Ovary (tissue), 9 donors: Measurements from ENCODE around the gene APOH. TPM values are rescaled to one million over a fixed set of nuclear protein-coding genes. Genes with fewer than 3 reads are reported as not detected.

ENCODE experiments used
- DNase-seq, 5 donors: peaks; one replicate each; pipeline ENCODE4 v3.0.0-alpha.2; 2019 to 2020
- H3K27ac ChIP-seq, 2 donors: fragments of 200-600 bp; one replicate each; pipeline versions ENCODE4 v1.5.1 to v1.8.0; 2019 to 2022
- H3K27me3 ChIP-seq: fragments of 200-600 bp; one replicate; pipeline ENCODE4 v1.8.0; 2022
- H3K36me3 ChIP-seq: fragments of 200-600 bp; sonication (generic); one replicate; pipeline ENCODE4 v1.5.1; 2019
- H3K4me1 ChIP-seq: one replicate; pipeline ENCODE4 v1.8.1; 2013; ENCODE audit warnings: mild to moderate bottlenecking, moderate library complexity; ENCODE audit not compliant: insufficient read depth
- H3K4me3 ChIP-seq: fragments of 200-600 bp; sonication (generic); one replicate; pipeline ENCODE4 v1.5.1; 2017
- H3K9me3 ChIP-seq, 2 donors: fragments of 200-600 bp in 1 of 2; sonication (generic) in 1 of 2; one replicate each; pipeline versions ENCODE4 v1.5.1 to v1.8.1; 2013 to 2019; ENCODE audit warnings: mild to moderate bottlenecking in 1 of 2, moderate library complexity in 1 of 2
- CTCF ChIP-seq, 3 donors: fragments of 450-650 bp in 2 of 3; fragments of 200-600 bp in 1 of 3; IDR thresholded peaks; one replicate each; pipeline versions ENCODE4 v1.5.1 to v1.8.0; 2016 to 2022; ENCODE audit warnings: antibody characterized with exemption in 3 of 3, mild to moderate bottlenecking in 1 of 3
- EP300 ChIP-seq: sonication (generic); formaldehyde crosslinking; IDR thresholded peaks from one replicate; pipeline ENCODE4 v1.6.1; 2017; ENCODE audit warnings: antibody characterized with exemption
- POLR2A ChIP-seq: fragments of 450-650 bp; IDR thresholded peaks from one replicate; pipeline ENCODE4 v1.6.1; 2017; ENCODE audit warnings: antibody characterized with exemption, mild to moderate bottlenecking, moderate library complexity
- WGBS, 3 donors: extraction: QIAGEN DNeasy Blood & Tissue Kit in 1 of 3; methylation state at CpG; one replicate each; pipeline versions ENCODE4 v1.1.5 to v1.1.7; 2013 to 2017; 5-methylcytosine and 5-hydroxymethylcytosine counted together
- intact Hi-C, 4 donors: fragments of 100-400 bp; cut with DNase I; formaldehyde crosslinking; loops; one replicate each; pipeline versions ENCODE4 v1.11.0 to v1.15.1; 2022 to 2023
- polyA plus RNA-seq, 2 donors: library from polyadenylated mRNA; stranded (reverse); fragments of 200-250 nt in 1 of 2; fragments of 350-450 nt in 1 of 2; fragmentation: Illumina TruSeq in 1 of 2; extraction: RNeasy Lipid Tissue Mini Kit (QIAGEN cat#74804) in 1 of 2; gene quantifications; one replicate each; pipeline ENCODE4 v1.2.3, GENCODE V29; 2013 to 2014
- total RNA-seq, 7 donors: library from RNA; depleted of rRNA in 2 of 7; stranded (reverse); fragments of >200 nt in 2 of 7; fragmentation: NEBNext Ultra II Directional in 3 of 7; extraction: Animal tissue kit (Norgen Biotek cat#: 25700) in 3 of 7; gene quantifications; one replicate each; pipeline versions ENCODE4 v1.1.0 to v1.2.4, GENCODE V29; 2016 to 2023
- donor health status: DM: no; HTN: no; CAD: no; lungs with moderate emphysema.
- donor health status: DM: no; HTN: no; CAD: no.
- donor health status: Bipolar disorder and iron deficiency.
- donor health status: DM: yes; HTN: yes; CAD: no.
- donor health status: DM: no; HTN: no; CAD: no.
- donor health status: DM: yes; HTN: yes; CAD: no.

APOH gene
- total and polyA plus RNA-seq, 9 donors = 0.32 to 2.6 (median 0.82) TPM; not detected in 4

- TF ChIP-seq POLR2A (no peak), EP300 (no peak)
- no peak for DNase-seq
- 89 to 97% (median 92%) methylated on average over 8 of the region's 8 CpGs for WGBS, 3 donors
- Histone ChIP-seq H3K27ac (no peak overlapping the region), H3K9me3 (no peaks in the 10 kb centered on the region), H3K36me3 (no peaks in the 10 kb centered on the region), H3K4me1 (no peaks in the 10 kb centered on the region), H3K4me3 (no peak overlapping the region), H3K27me3 (no peaks in the 10 kb centered on the region)
- intact Hi-C loops = no loop called here
Measured at GRCh38 chr17:66198242-66198641, 31.0 kb downstream of the APOH start.

- TF ChIP-seq EP300 = no peak
- no peak for TF ChIP-seq CTCF (IDR thresholded peaks at IDR 0.05)
- TF ChIP-seq POLR2A = no peak
- 1% methylated on average over 10 of the region's 10 CpGs for WGBS, 3 donors
- no peaks in the 10 kb centered on the region for H3K27me3 ChIP-seq
- H3K36me3 ChIP-seq = no peaks in the 10 kb centered on the region
- no peaks in the 10 kb centered on the region for H3K9me3 ChIP-seq
- H3K4me3 ChIP-seq = peak overlapping the region; percentile 67
- H3K4me1 ChIP-seq = no peaks in the 10 kb centered on the region
- H3K27ac ChIP-seq = peak overlapping the region in 1 of 2 donors; percentile 24
- no peak for DNase-seq
- intact Hi-C loops = no loop called here
Measured at GRCh38 chr17:66192378-66192687, 36.9 kb downstream of the APOH start.

GRCh38 chr17:66191593-66192377 is 37.4 kb downstream of the APOH start, which contains the start of gene CEP112:
Gene CEP112, minus strand, starts transcription at chr17:66192133.
- Histone ChIP-seq H3K27me3 (no peaks in the 10 kb centered on the region), H3K36me3 (no peaks in the 10 kb centered on the region), H3K9me3 (no peaks in the 10 kb centered on the region), H3K4me1 (no peaks in the 10 kb centered on the region), H3K27ac (peak within 1 kb of the TSS; percentile 24 to 27), H3K4me3 (peak within 1 kb of the TSS; percentile 67)
- no peak for TF ChIP-seq POLR2A
- 0 to 1% (median 0%) methylated on average over 62 to 83 of the region's 83 CpGs for WGBS, 3 donors
- DNase-seq = peak; percentile 79 to 91 (median 87)
- intact Hi-C loops = no loop called here

GRCh38 chr17:66190738-66191592 is 38.2 kb downstream of the APOH start:
- Histone ChIP-seq H3K9me3 (no peaks in the 10 kb centered on the region), H3K4me3 (peak overlapping the region; percentile 67), H3K27ac (peak overlapping the region in 1 of 2 donors; percentile 24), H3K27me3 (no peaks in the 10 kb centered on the region), H3K4me1 (no peaks in the 10 kb centered on the region), H3K36me3 (no peaks in the 10 kb centered on the region)
- TF ChIP-seq POLR2A (no peak), CTCF (IDR thresholded peaks at IDR 0.05) (no peak), EP300 (no peak)
- intact Hi-C loops = no loop called here
- no peak for DNase-seq
- 2 to 4% (median 2%) methylated on average over 16 of the region's 16 CpGs for WGBS, 3 donors

- intact Hi-C loops = no loop called here
- WGBS, 3 donors = 95 to 98% (median 97%) methylated on average over 2 of the region's 2 CpGs
Measured at GRCh38 chr17:66187718-66188117, 41.5 kb downstream of the APOH start.

More at GRCh38 chr17:66187718-66188117, 41.5 kb downstream of the APOH start:
- Histone ChIP-seq H3K27me3 (no peaks in the 10 kb centered on the region), H3K27ac (no peak overlapping the region), H3K36me3 (no peaks in the 10 kb centered on the region), H3K4me3 (no peak overlapping the region), H3K4me1 (no peaks in the 10 kb centered on the region), H3K9me3 (no peaks in the 10 kb centered on the region)
- DNase-seq = no peak
- TF ChIP-seq CTCF (IDR thresholded peaks at IDR 0.05) (no peak), EP300 (no peak), POLR2A (no peak)
